GM12864 (cell line): ENCODE results near the gene LIPT1.

Source experiments
- DNase-seq: peaks from one replicate; pipeline ENCODE4 v3.0.0-alpha.2; 2011; ENCODE audit warnings: low read depth
- H3K4me3 ChIP-seq: 2 replicates; pipeline ENCODE4 v1.5.1; 2011; ENCODE audit warnings: mild to moderate bottlenecking, low read depth, low read length, control low read depth
- CTCF ChIP-seq: IDR thresholded peaks from 2 replicates; pipeline ENCODE4 v1.5.1; 2011; ENCODE audit warnings: low read depth, mild to moderate bottlenecking, moderate library complexity, low read length, control low read depth, inconsistent platforms; ENCODE audit errors: missing control alignments

The LIPT1 gene

GRCh38 chr2:99139003-99139402 lies 15.8 kb upstream of the LIPT1 start:
- no peak for TF ChIP-seq CTCF

GRCh38 chr2:99140056-99140859 lies 14.5 kb upstream of the LIPT1 start:
- no peak for DNase-seq
- H3K4me3 ChIP-seq = peak overlapping the region; percentile 93
- no peak for TF ChIP-seq CTCF

More at GRCh38 chr2:99139003-99139402, 15.8 kb upstream of the LIPT1 start:
- DNase-seq = no peak
- no peak overlapping the region for H3K4me3 ChIP-seq

DNA sequence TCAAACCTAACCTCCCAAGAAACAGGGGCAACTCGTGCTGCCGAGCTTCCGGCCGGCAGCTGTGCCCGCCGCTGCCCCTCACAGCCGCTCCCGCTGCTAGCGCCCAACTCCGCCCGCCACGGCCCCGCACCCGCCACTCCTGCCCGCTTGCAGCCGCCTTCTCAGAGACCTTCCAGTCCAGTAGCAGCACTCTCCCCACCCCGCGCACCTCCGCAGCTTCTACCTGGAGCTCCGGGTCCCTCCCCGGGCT lies 14.0 kb upstream of the LIPT1 start:
- H3K4me3 ChIP-seq = peak overlapping the region; percentile 93
- no peak for TF ChIP-seq CTCF
- DNase-seq = no peak

DNA sequence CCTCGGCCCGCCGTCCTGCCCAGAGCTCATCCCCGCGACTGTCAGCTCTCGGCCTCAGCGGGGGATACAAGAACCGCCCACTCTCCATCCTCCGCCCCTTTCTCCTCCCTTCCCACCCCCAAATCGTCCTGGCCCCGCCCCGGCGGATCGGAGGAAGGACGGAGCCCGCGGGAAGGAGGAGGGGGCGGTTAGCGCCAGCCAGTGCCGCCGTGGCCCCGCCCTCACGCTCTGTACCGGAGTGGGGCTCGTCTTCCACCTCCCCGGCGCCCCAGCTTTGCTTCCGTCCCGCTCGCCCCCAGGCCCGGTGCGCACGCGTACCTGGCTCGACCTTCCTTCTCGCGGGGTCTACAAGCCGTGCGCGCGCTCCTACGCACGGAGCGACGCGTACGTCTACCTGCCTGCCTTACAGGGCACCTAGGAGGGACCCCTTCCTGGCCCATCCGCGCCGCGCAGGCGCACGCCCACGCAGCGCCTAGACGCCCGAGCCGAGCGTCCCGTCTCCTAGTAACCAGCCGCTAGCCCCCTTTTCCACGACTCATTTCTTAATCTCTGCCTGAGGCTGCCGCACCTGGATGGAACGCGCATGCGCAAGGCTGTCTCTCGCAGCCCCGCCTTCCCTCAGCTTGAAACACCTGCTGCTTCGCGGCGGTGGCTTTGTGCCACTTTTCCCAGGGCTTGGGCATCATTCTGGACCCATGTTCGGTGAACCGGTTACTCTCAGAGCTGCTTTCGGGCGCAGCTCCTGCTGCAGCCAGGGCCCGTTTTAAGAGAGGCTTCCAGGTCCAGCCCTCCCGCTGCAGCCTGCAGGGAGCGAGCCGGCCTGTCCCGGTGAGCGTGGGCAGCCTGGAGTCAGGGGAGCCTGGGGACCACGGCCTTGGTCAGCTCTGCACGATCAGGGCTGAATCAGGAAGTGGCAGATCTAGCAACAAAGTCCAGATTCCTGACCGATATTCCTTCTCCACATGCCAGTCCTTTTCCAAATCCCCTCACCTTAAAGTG lies 13.4 kb upstream of the LIPT1 start, which contains the start of gene C2orf15:
Gene C2orf15 (plus strand): TSS at position 598 of the 999 bp plus-strand sequence. CDS start 8,852 bp downstream, outside the sequence.
- DNase-seq = peak; percentile 82
- no peak for TF ChIP-seq CTCF
- peak within 1 kb of the TSS; percentile 93 for H3K4me3 ChIP-seq

DNA sequence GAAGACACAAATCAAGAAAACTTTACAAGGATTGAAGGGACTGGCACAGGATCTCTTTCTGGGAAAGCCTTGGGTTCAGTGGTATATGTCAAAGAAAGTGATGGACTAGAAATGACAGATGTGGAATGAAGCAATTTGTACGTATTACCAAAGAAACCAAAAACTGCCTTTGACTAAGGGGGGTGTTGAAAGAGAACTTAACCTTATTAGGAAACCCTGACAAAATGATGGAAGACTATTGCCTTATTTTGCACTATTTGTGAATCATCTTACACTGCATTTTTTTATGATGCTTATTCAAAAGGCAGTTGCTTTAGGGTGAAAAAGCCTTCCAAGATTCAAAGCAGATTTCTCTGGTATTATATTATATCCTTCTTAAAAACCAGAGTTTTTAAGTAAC lies 4.1 kb upstream of the LIPT1 start:
- no peak for DNase-seq
- no peak overlapping the region for H3K4me3 ChIP-seq
- TF ChIP-seq CTCF = no peak

DNA sequence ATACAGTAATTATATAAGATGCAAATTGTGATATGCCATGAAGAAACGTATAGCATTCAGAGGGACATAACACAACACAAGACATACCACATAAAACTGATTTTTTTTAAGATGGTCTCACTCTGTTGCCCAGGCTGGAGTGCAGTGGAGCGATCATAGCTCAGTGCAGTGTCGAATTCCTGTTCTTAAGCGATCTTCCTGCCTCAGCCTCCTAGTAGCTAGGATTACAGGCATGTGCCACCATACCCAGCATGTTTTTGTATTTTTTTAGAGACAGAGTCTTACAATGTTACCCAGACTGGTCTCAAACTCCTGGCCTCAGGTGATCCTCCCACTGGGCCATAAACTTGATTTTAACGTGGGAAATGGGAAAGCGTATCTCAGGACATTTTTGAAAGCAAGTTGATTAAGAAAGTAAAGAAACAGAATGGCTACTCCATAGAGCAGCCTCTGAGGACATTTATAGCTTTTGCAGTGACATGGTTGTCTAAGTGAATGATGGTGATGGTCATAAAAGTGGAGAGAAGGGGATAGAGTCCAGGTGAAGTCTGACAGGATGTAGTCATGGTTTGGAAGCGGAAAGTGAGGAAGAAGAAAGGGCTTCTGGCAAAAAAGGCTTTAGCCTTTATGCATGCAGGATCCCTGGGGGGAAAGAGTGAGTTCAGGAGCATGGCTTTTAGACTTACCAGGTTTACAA lies 2.4 kb upstream of the LIPT1 start:
- DNase-seq = no peak
- TF ChIP-seq CTCF = no peak
- no peak overlapping the region for H3K4me3 ChIP-seq
